MM.1S (cell line): ENCODE data around the gene RAB27B.

Source experiments
- CTCF ChIP-seq: fragments of 300-600 bp; sonication (generic); IDR thresholded peaks from 2 replicates; pipeline ENCODE4 v1.5.1; 2016; ENCODE audit warnings: antibody characterized with exemption, low read length, mixed read lengths
- EZH2phosphoT487 ChIP-seq: fragments of 300-600 bp; sonication (generic); IDR thresholded peaks from 2 replicates; pipeline ENCODE4 v1.6.1; 2018; ENCODE audit warnings: antibody characterized with exemption, low read length

DNA sequence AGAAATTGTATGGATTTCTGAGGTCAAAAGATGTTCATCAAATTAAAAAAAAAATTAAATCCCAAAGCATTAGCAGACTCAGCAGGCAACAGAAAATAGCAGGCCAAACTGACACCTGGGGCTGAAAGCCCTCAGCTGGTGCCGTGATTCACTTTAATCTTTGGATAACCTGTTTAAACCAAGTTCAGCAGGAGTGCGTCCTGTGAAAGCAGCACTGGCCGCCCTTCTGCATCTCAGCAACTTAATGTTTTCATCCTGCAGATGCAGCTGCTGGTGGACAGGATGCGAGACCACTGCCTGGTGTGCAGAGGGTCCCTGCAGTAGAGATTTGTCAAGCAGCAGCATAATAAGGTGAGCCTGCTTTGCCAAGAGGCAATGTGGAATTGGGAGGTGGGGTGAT, 89.8 kb downstream of the RAB27B start:
- TF ChIP-seq CTCF (no peak), EZH2phosphoT487 (no peak)
